IMR-90 (cell line): ENCODE results near the gene SMCHD1. TPM values are rescaled to one million over a fixed set of nuclear protein-coding genes. Genes with fewer than 3 reads are reported as not detected.

ENCODE experiments used
- ATAC-seq: fragments of 200-7000 bp; cut with Tn5 transposase; 2 replicates; pipeline ENCODE4 v1.9.1; 2020; ENCODE audit warnings: low read depth, mild to moderate bottlenecking, moderate library complexity
- BruUV-seq: library from RNA; stranded (reverse); fragments of 400-500 nt; replicated peaks from 2 replicates; lab custom pipeline; 2021; lab: Mats Ljungman, UMichigan
- CTCF ChIA-PET: fragments of 300-600 bp; formaldehyde crosslinking; extraction: SDS; loops from one replicate; lab custom pipeline; 2021; ENCODE audit warnings: antibody characterized with exemption; lab: Yijun Ruan, JAX
- POLR2A ChIA-PET: fragments of 300-600 bp; sonication (Branson Sonifier 250); formaldehyde crosslinking; loops from one replicate; lab custom pipeline; 2022; ENCODE audit warnings: antibody characterized with exemption; ENCODE audit not compliant: unreplicated experiment; lab: Charles Lee
- DNase-seq: peaks from one replicate; pipeline ENCODE4 v3.0.0; 2013
- H2AFZ ChIP-seq: replicated peaks from 2 replicates; pipeline ENCODE3; 2013; ENCODE audit warnings: low read length, mild to moderate bottlenecking; ENCODE audit not compliant: poor library complexity
- H2AK5ac ChIP-seq: 2 replicates; pipeline ENCODE4 v1.6.1; 2013; ENCODE audit warnings: low read depth, low read length, inconsistent platforms
- H2AK9ac ChIP-seq: replicated peaks from 2 replicates; pipeline ENCODE3; 2013; ENCODE audit warnings: mild to moderate bottlenecking, low read depth, low read length, moderate library complexity; ENCODE audit not compliant: poor library complexity
- H2BK120ac ChIP-seq: 2 replicates; pipeline ENCODE4 v1.6.1; 2013; ENCODE audit warnings: low read depth, low read length, inconsistent platforms
- H2BK15ac ChIP-seq: 3 replicates; pipeline ENCODE4 v1.6.1; 2013; ENCODE audit warnings: low read depth, low read length, inconsistent platforms
- H2BK20ac ChIP-seq: 2 replicates; pipeline ENCODE4 v1.6.1; 2013; ENCODE audit warnings: low read depth, mild to moderate bottlenecking, inconsistent platforms, low read length, moderate library complexity
- H2BK5ac ChIP-seq: 2 replicates; pipeline ENCODE4 v1.6.1; 2013; ENCODE audit warnings: mild to moderate bottlenecking, low read depth, low read length, inconsistent platforms; ENCODE audit not compliant: poor library complexity, severe bottlenecking
- H3K14ac ChIP-seq: replicated peaks from 2 replicates; pipeline ENCODE4 v1.6.1; 2013; ENCODE audit warnings: low read depth, low read length, inconsistent platforms
- H3K18ac ChIP-seq: 2 replicates; pipeline ENCODE4 v1.6.1; 2013; ENCODE audit warnings: low read depth, low read length, control low read depth
- H3K23ac ChIP-seq: 2 replicates; pipeline ENCODE4 v1.6.1; 2013; ENCODE audit warnings: low read depth, low read length, inconsistent platforms
- H3K27ac ChIP-seq: 2 replicates; pipeline ENCODE4 v1.5.1; 2013; ENCODE audit warnings: mild to moderate bottlenecking, control low read depth, low read length; ENCODE audit not compliant: insufficient read depth
- H3K27me3 ChIP-seq: 2 replicates; pipeline ENCODE4 v1.6.1; 2013; ENCODE audit warnings: low read length; ENCODE audit not compliant: control insufficient read depth, insufficient read depth
- H3K36me3 ChIP-seq: 2 replicates; pipeline ENCODE4 v1.6.1; 2013; ENCODE audit warnings: low read length, mixed read lengths; ENCODE audit not compliant: control insufficient read depth, insufficient read depth
- H3K4ac ChIP-seq: 2 replicates; pipeline ENCODE4 v1.6.1; 2013; ENCODE audit warnings: low read depth, low read length, inconsistent platforms
- H3K4me1 ChIP-seq: 2 replicates; pipeline ENCODE4 v1.6.1; 2013; ENCODE audit warnings: low read length, mixed read lengths; ENCODE audit not compliant: control insufficient read depth, insufficient read depth
- H3K4me2 ChIP-seq: 2 replicates; pipeline ENCODE4 v1.6.1; 2013; ENCODE audit warnings: low read depth, mild to moderate bottlenecking, control low read depth, low read length, moderate library complexity
- H3K4me3 ChIP-seq: 2 replicates; pipeline ENCODE4 v1.5.1; 2013; ENCODE audit warnings: low read depth, mild to moderate bottlenecking, control low read depth, low read length, moderate library complexity; ENCODE audit not compliant: insufficient read depth
- H3K56ac ChIP-seq: 2 replicates; pipeline ENCODE4 v1.6.1; 2013; ENCODE audit warnings: low read length, inconsistent platforms; ENCODE audit not compliant: insufficient read depth; ENCODE audit errors: extremely low read depth
- H3K79me1 ChIP-seq, 2 experiments: 2 replicates each; pipeline ENCODE4 v1.6.1; 2013; ENCODE audit warnings: low read length in 2 of 2, inconsistent platforms in 1 of 2, low read depth in 1 of 2
- H3K9ac ChIP-seq: 2 replicates; pipeline ENCODE4 v1.6.1; 2013; ENCODE audit warnings: low read depth, low read length, control low read depth
- H3K9me1 ChIP-seq: 2 replicates; pipeline ENCODE4 v1.6.1; 2013; ENCODE audit warnings: low read length, inconsistent platforms; ENCODE audit not compliant: insufficient read depth
- H3K9me3 ChIP-seq: 2 replicates; pipeline ENCODE4 v1.6.1; 2013; ENCODE audit warnings: low read length; ENCODE audit not compliant: control insufficient read depth, insufficient read depth
- H4K20me1 ChIP-seq: 2 replicates; pipeline ENCODE4 v1.6.1; 2013; ENCODE audit warnings: low read length, inconsistent platforms; ENCODE audit not compliant: insufficient read depth
- H4K5ac ChIP-seq: 2 replicates; pipeline ENCODE4 v1.6.1; 2013; ENCODE audit warnings: mild to moderate bottlenecking, low read depth, low read length, control low read depth
- H4K8ac ChIP-seq, 2 experiments: 2 replicates each; pipeline ENCODE4 v1.6.1; 2013; ENCODE audit warnings: low read depth in 2 of 2, low read length in 2 of 2, control low read depth in 1 of 2, inconsistent platforms in 1 of 2
- H4K91ac ChIP-seq: 2 replicates; pipeline ENCODE4 v1.6.1; 2013; ENCODE audit warnings: low read depth, low read length, inconsistent platforms; ENCODE audit not compliant: insufficient read depth
- BHLHE40 ChIP-seq: fragments of 150-350 bp; IDR thresholded peaks from 2 replicates; pipeline ENCODE4 v1.6.1; 2016; ENCODE audit warnings: mild to moderate bottlenecking, low read depth, low read length
- CEBPB ChIP-seq: IDR thresholded peaks from 2 replicates; pipeline ENCODE4 v1.6.1; 2012; ENCODE audit warnings: low read depth, low read length, improper control_type of control experiment
- CHD1 ChIP-seq: IDR thresholded peaks from 2 replicates; pipeline ENCODE4 v1.6.1; 2012; ENCODE audit warnings: low read depth, low read length, improper control_type of control experiment
- CTCF ChIP-seq: conservative IDR thresholded peaks from 2 replicates; pipeline ENCODE4 v1.5.1; 2012; ENCODE audit warnings: mild to moderate bottlenecking, low read depth, low read length, improper control_type of control experiment
- ELK1 ChIP-seq: fragments of 150-350 bp; IDR thresholded peaks from 2 replicates; pipeline ENCODE4 v1.6.1; 2016; ENCODE audit warnings: low read depth, mild to moderate bottlenecking, low read length, moderate library complexity, borderline replicate concordance
- FOS ChIP-seq: fragments of 150-350 bp; IDR thresholded peaks from 2 replicates; pipeline ENCODE4 v1.6.1; 2016; ENCODE audit warnings: low read depth, low read length
- MAFK ChIP-seq: IDR thresholded peaks from 2 replicates; pipeline ENCODE4 v1.6.1; 2012; ENCODE audit warnings: low read depth, low read length, improper control_type of control experiment
- MAZ ChIP-seq: IDR thresholded peaks from 2 replicates; pipeline ENCODE4 v1.6.1; 2012; ENCODE audit warnings: low read depth, mild to moderate bottlenecking, low read length, improper control_type of control experiment, moderate library complexity, borderline replicate concordance
- MXI1 ChIP-seq: IDR thresholded peaks from 2 replicates; pipeline ENCODE4 v1.6.1; 2012; ENCODE audit warnings: low read depth, mild to moderate bottlenecking, low read length, moderate library complexity, borderline replicate concordance
- NFE2L2 ChIP-seq: fragments of 150-350 bp; IDR thresholded peaks from 2 replicates; pipeline ENCODE4 v1.6.1; 2016; ENCODE audit warnings: low read depth, mild to moderate bottlenecking, low read length
- POLR2A ChIP-seq: IDR thresholded peaks from 2 replicates; pipeline ENCODE4 v1.6.1; 2012; ENCODE audit warnings: mild to moderate bottlenecking, low read depth, low read length
- RAD21 ChIP-seq: IDR thresholded peaks from 2 replicates; pipeline ENCODE4 v1.6.1; 2012; ENCODE audit warnings: low read length, improper control_type of control experiment
- RCOR1 ChIP-seq: IDR thresholded peaks from 2 replicates; pipeline ENCODE4 v1.6.1; 2012; ENCODE audit warnings: mild to moderate bottlenecking, low read length, improper control_type of control experiment; ENCODE audit not compliant: insufficient replicate concordance
- RFX5 ChIP-seq: IDR thresholded peaks from 2 replicates; pipeline ENCODE4 v1.8.0; 2012; ENCODE audit warnings: low read depth, mild to moderate bottlenecking, low read length, moderate library complexity
- SMC3 ChIP-seq: fragments of 150-350 bp; IDR thresholded peaks from 2 replicates; pipeline ENCODE4 v1.6.1; 2016; ENCODE audit warnings: low read depth, mild to moderate bottlenecking, antibody characterized with exemption, low read length, moderate library complexity
- USF2 ChIP-seq: fragments of 150-350 bp; IDR thresholded peaks from 2 replicates; pipeline ENCODE4 v1.6.1; 2017; ENCODE audit warnings: mild to moderate bottlenecking, antibody characterized with exemption, low read length, low read depth
- WGBS, 2 experiments: methylation state at CpG; one replicate each; pipeline versions ENCODE4 v1.1.5 to v1.1.7; 2013; ENCODE audit warnings: missing lambda C conversion rate in 2 of 2; ENCODE audit not compliant: insufficient read length in 1 of 2; ENCODE audit errors: extremely low coverage in 2 of 2; 5-methylcytosine and 5-hydroxymethylcytosine counted together
- dilution Hi-C: fragments of 300-500 bp; cut with HindIII; formaldehyde crosslinking; loops from one replicate; pipeline ENCODE4 v1.14.3; 2018; ENCODE audit warnings: low sequenced_read_pairs; ENCODE audit not compliant: unreplicated experiment
- in situ Hi-C: fragments of 300-500 bp; cut with MboI; formaldehyde crosslinking; loops from 3 replicates; pipeline ENCODE4 v1.14.3; 2019; ENCODE audit warnings: low sequenced_read_pairs, inconsistent platforms, mixed read lengths
- intact Hi-C: fragments of 100-400 bp; cut with micrococcal nuclease; formaldehyde crosslinking; loops from 2 replicates; pipeline ENCODE4 v1.10.0; 2022
- polyA plus RNA-seq, 3 experiments: library from polyadenylated mRNA; depleted of rRNA; stranded (reverse); fragments of >200 nt; gene quantifications; 2 replicates each; pipeline ENCODE4 v1.2.3, GENCODE V29; 2012; ENCODE audit warnings: low replicate concordance in 1 of 3
- total RNA-seq: library from RNA; depleted of rRNA; stranded (reverse); fragments of >200 nt; gene quantifications from 2 replicates; pipeline ENCODE4 v1.2.3, GENCODE V29; 2012

The SMCHD1 gene
- total and polyA plus RNA-seq, 2 of the 4 experiments (the other 2 are of a cell fraction): 14.8 to 47.3 TPM

GRCh38 chr18:2653467-2653866, 2.1 kb upstream of the SMCHD1 start:
- peaks cover 2% of the 10 kb centered on the region; the same call in 1 of the 2 replicates for H3K4me1 ChIP-seq
- TF ChIP-seq MAZ (no peak), BHLHE40 (no peak), MAFK (no peak), ELK1 (no peak), FOS (no peak), USF2 (no peak), SMC3 (no peak), MXI1 (no peak), CEBPB (no peak), RAD21 (no peak), POLR2A (no peak), RFX5 (no peak), CHD1 (no peak), RCOR1 (no peak), NFE2L2 (no peak), CTCF (no peak)
- H3K4ac ChIP-seq: no peak overlapping the region
- in situ Hi-C loops (no loop called here), dilution Hi-C loops (no loop called here), intact Hi-C loops (no loop called here)
- H3K9me3 ChIP-seq: no peaks in the 10 kb centered on the region
- POLR2A ChIA-PET: no interaction called here
- H3K18ac ChIP-seq: no peak overlapping the region
- H3K27ac ChIP-seq: no peak overlapping the region
- CTCF ChIA-PET: interaction anchor here (1.2 kb wide), 1 partner anchor 11 kb away, joined by 5 read pairs; no protein-coding TSS in a partner anchor
- H3K23ac ChIP-seq: no peak overlapping the region
- no peak overlapping the region for H2BK20ac ChIP-seq
- H4K8ac ChIP-seq: no peak overlapping the region
- no peaks in the 10 kb centered on the region for H3K36me3 ChIP-seq
- H3K79me1 ChIP-seq: peaks cover 0 to 4% of the 10 kb centered on the region in 2 experiments; a peak in 1 of 4 replicates
- H3K9ac ChIP-seq: no peak overlapping the region
- no peak overlapping the region for H3K56ac ChIP-seq
- H2AFZ ChIP-seq: no peak overlapping the region
- peaks cover 20% of the 10 kb centered on the region; the same call in 1 of the 2 replicates for H4K20me1 ChIP-seq
- H4K5ac ChIP-seq: no peak overlapping the region
- BruUV-seq: no TSS peak
- no peak overlapping the region for H2BK5ac ChIP-seq
- H3K4me2 ChIP-seq: no peak overlapping the region
- H3K9me1 ChIP-seq: no peaks in the 10 kb centered on the region
- no peak for DNase-seq
- no peak overlapping the region for H3K14ac ChIP-seq
- WGBS, 2 experiments: no CpG with 5 or more reads among the region's 4 CpGs
- no peak overlapping the region for H4K91ac ChIP-seq
- no peak overlapping the region for H2AK5ac ChIP-seq
- H2AK9ac ChIP-seq: no peak overlapping the region
- ATAC-seq: no peak
- no peak overlapping the region for H3K4me3 ChIP-seq
- H2BK15ac ChIP-seq: no peak overlapping the region
- H2BK120ac ChIP-seq: no peak overlapping the region
- no peaks in the 10 kb centered on the region for H3K27me3 ChIP-seq
